Common myeloid progenitor, CD34-positive (primary cell): ENCODE results near the gene MED25.

Experiments
- CTCF ChIA-PET: fragments of 350-600 bp; sonication (Branson Sonifier 250); formaldehyde crosslinking; loops from one replicate; lab custom pipeline; 2021; ENCODE audit warnings: antibody characterized with exemption; lab: Charles Lee
- POLR2A ChIA-PET: fragments of 350-600 bp; sonication (Branson Sonifier 250); formaldehyde crosslinking; loops from one replicate; lab custom pipeline; 2021; ENCODE audit warnings: antibody characterized with exemption; lab: Charles Lee
- DNase-seq, 3 donors: peaks; one replicate each; pipeline versions ENCODE4 v3.0.0 to v3.0.0-alpha.2; 2013
- H3K27ac ChIP-seq, 2 experiments: 1 replicate in 1 of 2; 2 replicates in 1 of 2; pipeline ENCODE4 v1.7.0; 2013; ENCODE audit warnings: inconsistent platforms in 2 of 2, low read length in 2 of 2, mild to moderate bottlenecking in 2 of 2, low read depth in 1 of 2, moderate library complexity in 1 of 2; ENCODE audit not compliant: severe bottlenecking in 2 of 2, insufficient read depth in 1 of 2, poor library complexity in 1 of 2
- H3K27me3 ChIP-seq, 5 experiments: replicated peaks in 2 of 5; 1 replicate in 3 of 5; 2 replicates in 2 of 5; pipeline versions ENCODE4 v1.6.1 to v1.7.0; 2013; ENCODE audit warnings: low read length in 4 of 5, mild to moderate bottlenecking in 2 of 5, moderate library complexity in 2 of 5, inconsistent platforms in 1 of 5; ENCODE audit not compliant: insufficient read depth in 5 of 5, control insufficient read depth in 4 of 5
- H3K36me3 ChIP-seq, 4 experiments: 1 replicate in 2 of 4; 2 replicates in 2 of 4; pipeline versions ENCODE4 v1.6.1 to v1.7.0; 2013; ENCODE audit warnings: low read length in 3 of 4, control low read depth in 1 of 4, mild to moderate bottlenecking in 1 of 4; ENCODE audit not compliant: control insufficient read depth in 4 of 4, insufficient read depth in 4 of 4
- H3K4me1 ChIP-seq, 4 experiments: 1 replicate in 3 of 4; 2 replicates in 1 of 4; pipeline versions ENCODE4 v1.6.1 to v1.7.1; 2013; ENCODE audit warnings: low read length in 3 of 4, mild to moderate bottlenecking in 3 of 4, control low read depth in 1 of 4, inconsistent platforms in 1 of 4, moderate library complexity in 1 of 4; ENCODE audit not compliant: control insufficient read depth in 4 of 4, insufficient read depth in 4 of 4; ENCODE audit errors: control extremely low read depth in 1 of 4
- H3K4me3 ChIP-seq, 7 experiments: 1 replicate in 4 of 7; 2 replicates in 3 of 7; pipeline versions ENCODE4 v1.5.1 to v1.7.0; 2013; ENCODE audit warnings: mild to moderate bottlenecking in 7 of 7, low read length in 6 of 7, moderate library complexity in 6 of 7, inconsistent platforms in 2 of 7, low read depth in 2 of 7, control low read depth in 1 of 7; ENCODE audit not compliant: insufficient read depth in 4 of 7, control insufficient read depth in 1 of 7; ENCODE audit errors: extremely low read depth in 1 of 7
- H3K9me3 ChIP-seq, 5 experiments: 1 replicate in 4 of 5; 2 replicates in 1 of 5; pipeline versions ENCODE4 v1.6.1 to v1.7.1; 2013; ENCODE audit warnings: low read length in 4 of 5, mild to moderate bottlenecking in 2 of 5, inconsistent platforms in 1 of 5, low read depth in 1 of 5, moderate library complexity in 1 of 5; ENCODE audit not compliant: control insufficient read depth in 4 of 5, insufficient read depth in 2 of 5; ENCODE audit errors: control extremely low read depth in 1 of 5
- WGBS: methylation state at CpG from one replicate; pipeline ENCODE4 v1.1.5; 2013; ENCODE audit not compliant: insufficient coverage; 5-methylcytosine and 5-hydroxymethylcytosine counted together

The MED25 gene

GRCh38 chr19:49824662-49825061, 6.6 kb downstream of the MED25 start:
- CTCF ChIA-PET: no interaction called here
- WGBS: 100% methylated on average over 3 of the region's 6 CpGs
- Histone ChIP-seq H3K27me3 (no peaks in the 10 kb centered on the region), H3K4me1 (peaks cover 0 to under 1% (median under 1%) of the 10 kb centered on the region in 4 experiments), H3K9me3 (no peaks in the 10 kb centered on the region), H3K36me3 (peaks cover 10 to 66% (median 40%) of the 10 kb centered on the region in 4 experiments), H3K4me3 (no peak overlapping the region), H3K27ac (no peak overlapping the region)
- DNase-seq: no peak
- POLR2A ChIA-PET: no interaction called here

DNA sequence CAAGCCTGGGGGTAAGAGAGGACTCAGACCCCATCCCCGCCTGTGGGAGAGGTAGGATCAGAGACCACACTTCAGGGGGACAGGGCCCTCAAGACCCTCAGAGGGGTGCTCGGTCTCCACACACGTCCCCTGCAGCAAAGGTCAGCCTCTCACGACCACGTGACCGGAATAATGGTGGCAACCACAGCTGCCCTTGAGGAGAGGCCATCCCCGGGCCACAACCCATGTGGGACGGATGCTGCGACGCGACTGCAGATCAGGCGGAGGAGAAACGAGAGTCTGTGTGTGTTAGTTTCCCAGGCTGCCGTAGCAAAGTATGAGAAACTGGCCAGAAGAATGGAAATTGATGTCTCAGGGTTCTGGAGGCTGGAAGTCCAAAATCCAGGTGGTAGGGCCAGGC, 8.9 kb downstream of the MED25 start:
- POLR2A ChIA-PET: no interaction called here
- WGBS: 97% methylated on average over 14 of the region's 14 CpGs
- Histone ChIP-seq H3K9me3 (no peaks in the 10 kb centered on the region), H3K4me3 (no peak overlapping the region), H3K27ac (no peak overlapping the region), H3K36me3 (peaks cover 8 to 76% (median 46%) of the 10 kb centered on the region in 4 experiments), H3K27me3 (no peaks in the 10 kb centered on the region), H3K4me1 (peaks cover 0 to 19% (median 7%) of the 10 kb centered on the region in 4 experiments)
- CTCF ChIA-PET: no interaction called here
- DNase-seq: no peak

DNA sequence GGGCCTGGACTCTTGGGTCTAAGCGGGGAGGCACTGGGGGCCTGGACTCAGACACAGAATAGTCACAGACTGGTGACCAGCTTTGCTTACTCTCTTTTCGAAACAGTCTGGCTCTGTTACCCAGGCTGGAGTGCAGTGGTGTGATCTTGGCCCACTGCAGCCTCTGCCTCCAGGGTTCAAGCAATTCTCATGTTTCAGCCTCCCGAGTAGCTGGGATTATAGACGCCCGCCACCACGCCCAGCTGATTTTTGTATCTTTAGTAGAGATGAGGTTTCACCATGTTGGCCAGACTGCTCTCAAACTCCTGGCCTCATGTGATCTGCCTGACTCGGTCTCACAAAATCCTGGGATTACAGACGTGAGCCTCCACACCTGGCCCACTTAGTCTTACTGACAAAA, 11.1 kb downstream of the MED25 start:
- H3K4me3 ChIP-seq: no peak overlapping the region
- no peaks in the 10 kb centered on the region for H3K9me3 ChIP-seq
- H3K36me3 ChIP-seq: peaks cover 9 to 77% (median 47%) of the 10 kb centered on the region in 4 experiments
- POLR2A ChIA-PET: no interaction called here
- no peaks in the 10 kb centered on the region for H3K27me3 ChIP-seq
- CTCF ChIA-PET: no interaction called here
- peaks cover 4 to 31% (median 16%) of the 10 kb centered on the region in 4 experiments for H3K4me1 ChIP-seq
- DNase-seq: no peak
- H3K27ac ChIP-seq: no peak overlapping the region
- WGBS: 98% methylated on average over 8 of the region's 8 CpGs

- H3K4me1 ChIP-seq: peaks cover 4 to 31% (median 16%) of the 10 kb centered on the region in 4 experiments
- no peak for DNase-seq
- H3K9me3 ChIP-seq: no peaks in the 10 kb centered on the region
- ChIA-PET POLR2A (no interaction called here), CTCF (no interaction called here)
- H3K36me3 ChIP-seq: peaks cover 12 to 81% (median 52%) of the 10 kb centered on the region in 4 experiments
- H3K4me3 ChIP-seq: no peak overlapping the region
- WGBS: 96% methylated on average over 18 of the region's 18 CpGs
- H3K27ac ChIP-seq: no peak overlapping the region
- no peaks in the 10 kb centered on the region for H3K27me3 ChIP-seq
Measured at GRCh38 chr19:49829721-49830120, 11.6 kb downstream of the MED25 start.

DNA sequence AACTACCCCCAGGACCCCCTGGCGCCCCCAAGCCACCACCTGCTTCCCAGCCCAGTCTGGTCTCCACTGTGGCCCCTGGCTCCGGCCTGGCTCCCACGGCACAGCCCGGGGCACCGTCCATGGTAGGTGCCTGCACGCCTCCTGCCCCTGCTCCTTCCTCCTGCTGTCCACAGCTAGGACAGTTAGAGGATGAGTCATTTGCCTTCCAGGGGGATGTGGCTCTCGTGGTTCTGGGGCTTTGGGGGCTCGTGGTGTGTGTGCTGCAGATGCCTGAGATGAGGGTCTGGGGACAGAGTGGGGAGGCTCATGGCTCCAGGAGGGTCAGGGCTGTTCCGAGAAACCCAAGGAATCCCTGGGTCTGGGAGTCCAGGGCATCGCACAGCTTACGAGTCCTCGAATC, 12.7 kb downstream of the MED25 start:
- ChIA-PET CTCF (no interaction called here), POLR2A (interaction anchor here (1.4 kb wide), 1 partner anchor 12 kb away, joined by 3 read pairs; the partner anchor contains the start of gene MED25)
- H3K36me3 ChIP-seq: peaks cover 15 to 92% (median 61%) of the 10 kb centered on the region in 4 experiments
- no peaks in the 10 kb centered on the region for H3K27me3 ChIP-seq
- peak in 1 of 3 donors; percentile 35 for DNase-seq
- WGBS: 83% methylated on average over 7 of the region's 12 CpGs
- peaks cover 4 to 31% (median 16%) of the 10 kb centered on the region in 4 experiments for H3K4me1 ChIP-seq
- no peak overlapping the region for H3K27ac ChIP-seq
- H3K9me3 ChIP-seq: no peaks in the 10 kb centered on the region
- no peak overlapping the region for H3K4me3 ChIP-seq

GRCh38 chr19:49831592-49831991, 13.5 kb downstream of the MED25 start:
- H3K4me1 ChIP-seq: peaks cover 4 to 31% (median 16%) of the 10 kb centered on the region in 4 experiments
- WGBS: 94% methylated on average over 7 of the region's 8 CpGs
- no peak overlapping the region for H3K27ac ChIP-seq
- POLR2A ChIA-PET: interaction anchor here (1.4 kb wide), 1 partner anchor 13 kb away, joined by 3 read pairs; the partner anchor contains the start of gene MED25
- no peak overlapping the region for H3K4me3 ChIP-seq
- no peak for DNase-seq
- H3K9me3 ChIP-seq: no peaks in the 10 kb centered on the region
- CTCF ChIA-PET: no interaction called here
- peaks cover 17 to 95% (median 63%) of the 10 kb centered on the region in 4 experiments for H3K36me3 ChIP-seq
- no peaks in the 10 kb centered on the region for H3K27me3 ChIP-seq

- Histone ChIP-seq H3K27ac (no peak overlapping the region), H3K4me3 (no peak overlapping the region), H3K27me3 (no peaks in the 10 kb centered on the region), H3K9me3 (no peaks in the 10 kb centered on the region), H3K4me1 (peaks cover 4 to 31% (median 16%) of the 10 kb centered on the region in 4 experiments), H3K36me3 (peaks cover 19 to 94% (median 63%) of the 10 kb centered on the region in 4 experiments)
- no peak for DNase-seq
- 73% methylated on average over 8 of the region's 9 CpGs for WGBS
- CTCF ChIA-PET: interaction anchor here (1.0 to 2.0 kb wide), 2 partner anchors 15 to 30 kb away, joined by 4 to 5 read pairs; no protein-coding TSS in a partner anchor
- POLR2A ChIA-PET: no interaction called here
Measured at GRCh38 chr19:49832556-49832955, 14.5 kb downstream of the MED25 start.
